WI38 (cell line): ENCODE measurements around the gene CAPN7.

ENCODE experiments used
- H3K4me3 ChIP-seq: 2 replicates; pipeline ENCODE4 v1.5.1; 2011; ENCODE audit warnings: low read depth, mild to moderate bottlenecking, control low read depth, low read length
- TF ChIP-seq, protein P1 (sequence below): IDR thresholded peaks from 2 replicates; pipeline ENCODE4 v1.5.1; 2012; ENCODE audit warnings: low read depth, mild to moderate bottlenecking, control low read depth, low read length

CAPN7 gene

DNA sequence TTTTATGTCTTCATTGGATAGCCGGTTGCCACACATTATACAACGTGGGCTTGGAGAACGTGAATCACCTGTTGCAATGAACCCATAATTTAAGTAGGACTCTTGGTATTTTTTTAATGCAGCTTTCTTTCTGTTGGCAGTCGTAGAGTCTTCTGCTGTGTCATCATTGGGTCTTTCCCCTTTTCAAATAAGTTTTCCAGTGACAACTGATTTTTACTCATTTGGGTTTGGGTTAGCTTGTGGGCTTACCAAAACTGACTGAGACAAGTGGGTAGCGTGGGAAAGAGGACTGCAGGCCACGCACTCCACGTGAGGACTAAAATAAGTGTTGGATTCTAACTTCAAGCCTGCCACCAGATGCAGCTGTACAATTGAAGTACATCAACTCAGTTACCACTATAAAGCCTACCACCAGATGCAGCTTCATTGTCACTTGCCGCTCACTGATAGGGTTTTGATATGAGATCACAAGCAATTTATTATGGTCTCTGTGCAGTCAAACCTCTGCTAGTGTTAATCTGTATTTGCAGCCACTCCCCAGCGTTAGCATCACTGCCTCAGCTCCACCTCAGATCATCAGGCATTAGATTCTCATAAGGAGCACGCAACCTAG, 6.4 kb upstream of the CAPN7 start:
- H3K4me3 ChIP-seq, result no peak overlapping the region
- TF ChIP-seq, protein P1, sequence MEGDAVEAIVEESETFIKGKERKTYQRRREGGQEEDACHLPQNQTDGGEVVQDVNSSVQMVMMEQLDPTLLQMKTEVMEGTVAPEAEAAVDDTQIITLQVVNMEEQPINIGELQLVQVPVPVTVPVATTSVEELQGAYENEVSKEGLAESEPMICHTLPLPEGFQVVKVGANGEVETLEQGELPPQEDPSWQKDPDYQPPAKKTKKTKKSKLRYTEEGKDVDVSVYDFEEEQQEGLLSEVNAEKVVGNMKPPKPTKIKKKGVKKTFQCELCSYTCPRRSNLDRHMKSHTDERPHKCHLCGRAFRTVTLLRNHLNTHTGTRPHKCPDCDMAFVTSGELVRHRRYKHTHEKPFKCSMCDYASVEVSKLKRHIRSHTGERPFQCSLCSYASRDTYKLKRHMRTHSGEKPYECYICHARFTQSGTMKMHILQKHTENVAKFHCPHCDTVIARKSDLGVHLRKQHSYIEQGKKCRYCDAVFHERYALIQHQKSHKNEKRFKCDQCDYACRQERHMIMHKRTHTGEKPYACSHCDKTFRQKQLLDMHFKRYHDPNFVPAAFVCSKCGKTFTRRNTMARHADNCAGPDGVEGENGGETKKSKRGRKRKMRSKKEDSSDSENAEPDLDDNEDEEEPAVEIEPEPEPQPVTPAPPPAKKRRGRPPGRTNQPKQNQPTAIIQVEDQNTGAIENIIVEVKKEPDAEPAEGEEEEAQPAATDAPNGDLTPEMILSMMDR, result no peak

DNA sequence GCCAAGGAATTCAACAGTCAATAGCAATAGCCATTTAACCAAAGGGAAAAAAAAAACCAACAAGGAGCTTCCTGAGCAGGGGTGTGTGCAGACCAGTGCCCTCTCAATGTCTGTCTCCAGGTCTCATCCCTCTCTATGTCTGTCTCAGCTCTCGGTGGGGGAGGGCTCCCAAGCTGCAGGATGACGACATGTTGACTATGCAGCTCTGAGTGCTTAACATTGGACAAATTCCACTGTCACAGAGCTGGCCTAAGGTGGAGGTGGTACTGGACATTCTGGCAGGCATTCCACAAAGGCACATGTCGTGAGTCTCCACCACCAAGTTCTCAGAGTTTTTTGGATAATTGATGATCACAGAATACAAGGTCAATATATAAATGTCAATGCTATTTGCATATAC, 2.0 kb upstream of the CAPN7 start:
- TF ChIP-seq, protein P1, result no peak

DNA sequence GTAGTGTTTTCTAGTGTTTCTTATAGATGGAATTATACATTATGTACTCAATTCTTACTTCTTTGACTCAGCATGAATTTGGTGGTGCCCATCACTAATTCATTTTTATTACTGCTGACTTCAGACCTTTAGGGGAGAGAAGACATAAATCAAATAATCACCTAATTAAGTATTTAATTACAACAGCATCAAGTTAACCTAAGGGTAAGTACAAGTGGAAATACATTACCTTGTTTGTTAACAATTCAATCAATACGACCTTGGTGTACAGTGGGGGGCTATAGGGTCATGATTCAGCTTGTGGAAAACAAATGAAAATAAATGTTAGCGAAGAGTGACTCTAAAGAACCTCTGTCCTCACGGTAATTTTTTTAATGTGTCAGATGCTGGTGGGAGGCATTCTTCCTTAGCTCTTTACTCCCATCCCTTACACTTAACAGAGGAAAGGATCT, 538 bp upstream of the CAPN7 start:
- TF ChIP-seq, protein P1, result no peak
- peak overlapping the region; percentile 95 for H3K4me3 ChIP-seq

More for the DNA sequence above, 2.0 kb upstream of the CAPN7 start:
- H3K4me3 ChIP-seq, result no peak overlapping the region

DNA sequence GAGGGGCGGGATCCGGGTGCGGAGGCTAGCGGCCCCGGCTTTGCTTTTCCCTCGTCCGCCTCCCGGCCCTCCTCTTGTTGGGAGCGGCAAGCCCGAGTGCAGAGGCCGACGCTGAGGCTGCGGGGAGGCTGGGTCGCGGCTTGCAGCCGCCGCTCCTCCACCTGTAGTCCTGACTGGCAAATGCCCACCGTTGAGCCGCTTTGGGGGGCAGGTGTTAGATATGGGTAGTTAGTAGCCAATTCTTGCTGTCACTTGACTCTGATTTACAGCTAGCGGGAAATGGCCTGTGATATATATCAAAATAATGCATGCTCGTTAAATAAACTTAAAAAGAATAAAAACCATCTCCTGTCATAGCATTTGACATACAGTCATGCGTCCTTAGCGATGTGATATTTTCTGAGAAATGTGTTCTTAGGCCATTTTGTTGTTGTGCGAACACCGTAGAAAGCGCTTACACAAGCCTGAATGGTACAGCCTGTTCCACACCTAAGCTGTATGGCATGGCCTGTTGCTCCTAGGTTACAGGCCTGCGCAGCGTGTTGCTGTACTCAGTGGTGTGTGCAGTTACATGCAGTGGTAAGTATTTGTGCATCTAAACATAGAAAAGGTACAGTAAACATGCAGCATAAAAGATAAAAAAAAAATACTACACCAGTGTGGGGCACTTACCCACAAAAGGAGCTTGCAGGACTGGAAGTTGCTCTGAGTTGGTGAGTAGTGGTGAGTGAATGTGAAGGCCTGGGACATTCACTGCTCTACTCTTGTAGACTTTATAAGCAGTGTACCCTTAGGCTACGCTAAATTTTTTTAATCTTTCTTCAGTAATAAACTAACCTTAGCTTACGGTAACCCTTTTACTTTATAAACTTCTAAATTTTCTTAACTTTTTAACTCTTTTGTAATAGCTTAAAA, 873 bp downstream of the CAPN7 start:
- H3K4me3 ChIP-seq, result peak overlapping the region; percentile 95
- TF ChIP-seq, protein P1, result no peak

DNA sequence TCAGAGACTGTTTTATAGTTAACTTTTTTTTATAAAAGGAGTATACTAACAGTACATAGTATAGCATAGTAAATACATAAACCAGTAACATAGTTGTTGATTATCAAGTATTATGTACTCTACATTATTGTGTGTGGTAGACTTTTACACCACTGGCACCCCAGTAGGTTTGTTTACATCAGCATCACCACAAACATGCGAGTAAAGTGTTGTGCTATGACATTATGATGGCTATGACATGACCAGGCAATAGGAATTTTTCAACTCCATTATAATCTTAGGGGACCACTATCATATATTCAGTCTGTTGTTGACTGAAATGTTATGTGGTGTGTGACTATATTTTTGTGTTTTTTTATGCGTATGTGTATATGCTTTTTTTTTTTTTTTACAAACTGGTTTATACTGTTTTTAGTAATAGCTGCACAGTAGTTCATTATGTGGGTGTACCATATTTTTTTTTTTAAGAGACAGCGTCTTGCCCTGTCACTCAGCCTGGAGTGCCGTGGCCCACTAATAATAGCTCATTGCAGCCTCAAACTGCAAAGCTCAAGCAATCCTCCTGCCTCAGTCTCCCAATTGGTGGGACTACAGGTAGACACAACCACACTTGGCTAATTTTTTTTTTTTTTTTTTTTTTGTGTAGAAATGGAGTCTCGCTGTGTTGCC, 1.9 kb downstream of the CAPN7 start:
- peak overlapping the region; percentile 95 for H3K4me3 ChIP-seq
- TF ChIP-seq, protein P1, result no peak

DNA sequence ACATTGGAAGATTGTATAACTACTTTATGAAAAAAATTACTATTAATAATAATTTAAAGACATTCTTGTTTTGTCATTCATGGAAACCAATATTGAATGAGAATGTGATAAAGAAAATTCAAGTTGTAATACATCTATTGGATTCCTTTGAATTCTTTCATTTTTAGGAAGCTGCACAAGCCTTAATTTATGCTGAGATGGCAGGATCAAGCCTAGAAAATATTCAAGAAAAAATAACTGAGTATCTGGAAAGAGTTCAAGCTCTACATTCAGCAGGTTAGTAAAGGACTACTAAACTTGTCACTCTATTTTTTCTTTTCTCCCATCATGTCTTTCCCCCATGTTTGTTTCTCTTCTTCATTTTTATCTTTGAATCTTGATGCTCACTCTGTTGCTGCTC, 5.9 kb downstream of the CAPN7 start:
- H3K4me3 ChIP-seq, result no peak overlapping the region
- TF ChIP-seq, protein P1, result no peak

DNA sequence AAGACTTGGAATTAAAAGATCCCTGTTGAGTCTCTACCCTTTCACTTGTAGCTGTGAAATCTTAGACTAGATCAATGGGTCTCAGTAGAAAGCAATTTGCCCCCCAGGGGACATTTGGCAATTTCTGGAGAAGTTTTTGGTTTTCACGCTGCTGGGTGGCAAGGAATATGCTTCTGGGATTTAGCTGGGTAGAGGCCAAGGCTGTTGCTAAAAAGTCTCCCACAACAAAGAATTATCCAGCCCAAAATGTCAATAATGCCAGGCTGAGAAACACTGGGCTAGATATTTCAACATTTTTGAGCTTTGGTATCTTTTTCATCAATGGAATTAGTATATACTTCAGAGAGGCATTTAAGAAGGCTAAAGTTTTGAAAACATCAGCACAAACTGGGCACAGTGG, 8.7 kb downstream of the CAPN7 start:
- no peak overlapping the region for H3K4me3 ChIP-seq
- TF ChIP-seq, protein P1, result no peak
